Coronary artery (tissue), 2 donors: ENCODE measurements around the gene PET117.
A peak's percentile ranks its signal among the peaks of the same experiment; 100 is the strongest.
"Not testable (repeated sequence)": the region's sequence is repeated elsewhere in the genome, so short reads cannot be mapped to it uniquely, and the experiment has no call there.

Experiments used
- DNase-seq: peaks from one replicate; pipeline ENCODE4 v3.0.0-alpha.2; 2017; ENCODE audit warnings: low spot score
- H3K27ac ChIP-seq, 2 donors: fragments of 200-600 bp; sonication (generic); one replicate each; pipeline ENCODE4 v1.5.1; 2016 to 2019
- H3K4me3 ChIP-seq: fragments of 200-600 bp; sonication (generic); 2 replicates; pipeline ENCODE4 v1.5.1; 2016; ENCODE audit warnings: mild to moderate bottlenecking, moderate library complexity
- CTCF ChIP-seq: fragments of 200-600 bp; sonication (generic); IDR thresholded peaks from one replicate; pipeline ENCODE4 v1.5.1; 2019; ENCODE audit warnings: antibody characterized with exemption

Gene PET117

GRCh38 chr20:18137412-18138265 lies at the start of gene PET117, which contains the start of gene KAT14:
Gene PET117, plus strand, starts transcription at chr20:18137863. Its CDS starts 93 bp downstream, at chr20:18137956.
Gene KAT14, plus strand, starts transcription at chr20:18137863. Its CDS starts 4,798 bp downstream, at chr20:18142661.
- Histone ChIP-seq H3K4me3 (peak within 1 kb of the TSS; percentile 95), H3K27ac (peak within 1 kb of the TSS; percentile 68 to 96)
- TF ChIP-seq CTCF, result no peak
- peak; percentile 91 for DNase-seq

- not testable (repeated sequence) for DNase-seq, H3K27ac ChIP-seq, H3K4me3 ChIP-seq
Measured at GRCh38 chr20:18088298-18088697, 49.4 kb upstream of the PET117 start.

- DNase-seq, H3K27ac ChIP-seq, H3K4me3 ChIP-seq: not testable (repeated sequence)
Measured at GRCh38 chr20:18088841-18089240, 48.8 kb upstream of the PET117 start.

GRCh38 chr20:18090044-18090443 lies 47.6 kb upstream of the PET117 start:
- TF ChIP-seq CTCF, result no peak

GRCh38 chr20:18090477-18090876 lies 47.2 kb upstream of the PET117 start:
- H3K4me3 ChIP-seq, result no peak overlapping the region
- H3K27ac ChIP-seq, result no peak overlapping the region
- DNase-seq, result no peak
- no peak for TF ChIP-seq CTCF

More at GRCh38 chr20:18090044-18090443, 47.6 kb upstream of the PET117 start:
- no peak for DNase-seq
- Histone ChIP-seq H3K27ac (no peak overlapping the region), H3K4me3 (no peak overlapping the region)

- no peak for DNase-seq
- H3K4me3 ChIP-seq, result no peak overlapping the region
- no peak overlapping the region for H3K27ac ChIP-seq
- TF ChIP-seq CTCF, result no peak
Measured at GRCh38 chr20:18091623-18092022, 46.0 kb upstream of the PET117 start.

GRCh38 chr20:18092890-18093289 lies 44.8 kb upstream of the PET117 start:
- no peak overlapping the region for H3K4me3 ChIP-seq
- no peak for TF ChIP-seq CTCF
- DNase-seq, result no peak

GRCh38 chr20:18093388-18093787 lies 44.3 kb upstream of the PET117 start:
- Histone ChIP-seq H3K4me3 (no peak overlapping the region), H3K27ac (no peak overlapping the region)
- no peak for DNase-seq
- TF ChIP-seq CTCF, result no peak

More at GRCh38 chr20:18092890-18093289, 44.8 kb upstream of the PET117 start:
- H3K27ac ChIP-seq, result no peak overlapping the region
